NCI-H2107 (cell line): ENCODE data around the gene FAM174B.
"Not testable (repeated sequence)": the region's sequence is repeated elsewhere in the genome, so short reads cannot be mapped to it uniquely, and the experiment has no call there.

ENCODE experiments used
- DNase-seq: peaks from one replicate; lab custom pipeline; 2025; lab: John Stamatoyannopoulos, UW

FAM174B gene

DNA sequence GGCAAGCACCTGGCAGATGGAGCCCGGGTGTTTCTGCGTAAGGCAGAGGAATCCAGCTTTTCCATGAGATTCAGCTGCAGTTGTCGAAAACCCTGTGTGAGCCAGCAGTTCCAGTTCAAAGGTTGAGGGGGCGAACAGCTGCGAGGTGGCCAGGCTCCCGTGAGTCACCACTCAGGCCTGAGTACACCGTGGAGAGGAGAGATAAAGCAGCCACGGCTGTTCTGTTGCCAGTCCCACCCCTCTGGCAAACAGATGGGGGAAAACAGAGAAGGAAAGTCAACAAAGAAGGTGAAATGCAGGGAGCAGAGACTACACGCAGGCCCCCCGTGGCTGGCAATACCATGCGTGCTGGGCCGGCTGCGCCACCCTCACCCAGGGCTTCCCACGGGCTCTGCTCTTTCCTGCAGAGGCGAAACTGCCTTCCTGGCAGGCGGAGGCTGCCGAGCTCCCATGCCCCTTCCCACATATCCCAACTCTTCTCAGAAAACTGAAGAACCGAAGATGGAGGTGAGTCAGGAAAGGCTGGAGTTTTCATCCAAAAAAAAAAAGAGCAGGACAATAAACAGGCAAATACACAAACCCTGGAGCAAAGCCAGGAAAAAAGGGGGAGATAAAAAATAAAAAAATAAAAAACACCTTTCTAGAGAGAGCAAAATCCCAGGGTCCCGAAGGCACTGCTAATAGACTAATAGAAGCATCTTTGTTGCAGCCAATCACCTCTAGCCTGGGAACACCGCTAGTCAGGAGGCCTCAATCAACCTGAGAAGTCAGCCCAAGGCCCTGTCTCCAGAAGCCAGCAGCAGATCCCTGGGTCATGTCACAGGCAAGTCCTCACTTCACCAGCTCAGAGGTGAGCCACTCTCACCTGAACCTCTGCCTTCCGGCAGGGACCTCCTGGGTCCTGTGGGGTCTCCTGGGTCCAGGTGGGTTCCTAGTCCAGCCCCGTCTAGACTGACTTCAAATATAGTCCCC lies 37.7 kb downstream of the FAM174B start:
- DNase-seq, result no peak

DNA sequence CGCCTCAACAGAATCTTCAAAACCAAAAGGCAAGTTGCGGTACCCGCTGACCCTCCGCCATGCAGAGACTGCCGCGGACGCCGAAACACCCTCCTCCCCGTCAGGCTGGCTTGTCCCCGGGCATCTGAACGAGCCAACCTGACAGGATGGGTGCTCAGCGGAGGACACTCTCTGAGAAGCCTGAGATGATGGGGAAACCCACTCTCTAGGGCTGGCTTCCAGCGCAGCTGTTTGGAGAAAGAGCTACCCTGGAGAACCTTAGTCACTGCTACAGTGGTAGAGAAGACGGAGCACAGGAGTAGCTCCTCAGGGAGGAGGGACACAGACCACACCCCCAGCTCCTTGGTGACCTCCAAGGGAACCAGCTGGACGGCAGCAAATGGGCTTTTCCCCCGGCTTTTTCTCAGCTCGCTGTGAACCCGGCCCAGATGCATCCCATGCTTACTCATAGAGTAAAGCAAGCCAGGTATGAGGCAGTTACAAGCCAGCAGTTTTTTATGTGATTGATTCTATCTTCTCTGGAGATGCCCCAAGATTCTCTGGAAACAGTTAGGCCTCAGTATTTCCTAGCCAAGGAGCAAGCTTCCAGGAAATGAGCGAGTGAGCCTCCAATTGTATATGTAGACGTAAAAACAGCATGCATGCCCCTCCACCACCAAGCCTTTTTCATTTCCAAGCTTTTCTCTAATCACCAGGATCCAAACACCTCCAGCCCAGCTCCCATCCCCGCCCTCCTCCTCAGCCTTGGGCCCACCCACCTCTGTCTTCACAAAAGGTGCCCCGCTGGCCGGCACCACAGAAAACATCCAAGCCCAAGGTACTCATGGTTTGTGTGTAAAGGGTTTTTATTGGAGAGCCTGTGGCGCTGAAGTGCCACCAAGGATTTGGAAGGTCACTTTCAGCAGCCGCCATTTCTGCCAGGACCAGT lies 38.7 kb downstream of the FAM174B start:
- no peak for DNase-seq

DNA sequence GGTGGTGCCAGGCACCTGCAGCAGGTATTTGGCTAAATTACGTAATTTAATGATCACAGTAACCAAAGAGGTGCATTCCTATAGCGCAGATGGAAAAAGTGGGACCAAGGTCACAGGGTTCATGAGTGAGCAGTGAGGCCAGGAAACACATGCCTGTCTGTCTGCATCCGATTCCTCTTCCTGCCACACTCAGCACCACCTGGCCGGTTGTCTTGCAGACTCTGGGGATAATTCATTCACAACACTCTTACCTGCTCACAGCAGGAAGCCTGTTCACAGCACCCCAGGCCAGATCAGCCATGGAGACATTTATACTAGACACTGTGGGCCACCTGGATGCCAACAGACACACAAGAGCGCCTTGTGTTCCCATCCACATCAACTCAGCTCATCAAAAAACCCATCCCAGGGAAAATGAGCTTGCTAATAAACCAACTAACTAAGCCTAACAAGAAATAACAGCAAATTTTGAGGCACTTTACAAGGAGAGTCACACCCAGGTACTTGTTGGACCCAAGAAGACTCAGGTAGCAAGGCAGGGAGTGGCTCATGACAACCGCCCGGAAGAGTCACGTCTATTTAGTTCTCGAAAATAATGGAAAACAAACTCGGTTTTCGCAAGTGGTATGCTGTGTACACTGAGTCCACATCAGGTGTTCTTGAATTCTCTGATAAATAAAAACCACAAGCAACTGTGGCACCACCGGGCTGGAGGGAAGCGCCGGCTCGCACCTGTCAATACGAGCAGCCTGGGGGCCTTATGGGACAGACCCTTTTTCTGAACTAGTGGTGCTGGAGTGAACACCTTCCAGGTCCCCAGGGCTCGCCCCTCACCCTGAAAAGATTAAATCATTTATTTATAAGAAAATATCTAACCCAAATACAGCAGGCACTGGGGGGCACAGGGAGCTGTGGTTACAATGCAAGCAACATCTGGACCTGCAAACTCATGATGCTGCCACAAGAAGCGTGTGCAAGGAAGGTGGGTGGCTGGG lies 40.5 kb downstream of the FAM174B start:
- DNase-seq, result no peak

DNA sequence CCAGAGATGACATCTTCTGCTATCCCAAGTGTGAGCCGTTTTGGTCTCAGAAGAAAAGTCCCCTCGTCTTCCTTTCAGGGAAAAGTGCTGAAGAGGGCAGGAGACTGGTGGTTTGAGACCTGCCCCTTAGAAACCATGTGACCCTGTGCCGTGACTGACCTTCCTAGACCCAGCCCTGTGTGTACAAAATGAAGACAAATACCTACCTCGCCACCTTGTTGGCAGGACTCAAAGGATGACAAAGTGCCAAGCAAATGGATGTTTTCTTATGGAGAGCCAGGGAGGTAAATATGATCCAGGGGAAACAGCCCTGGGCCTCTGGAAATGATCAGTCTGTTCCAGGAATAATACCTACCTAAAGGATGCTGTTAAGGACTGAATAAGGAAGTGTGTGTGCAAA lies 41.3 kb downstream of the FAM174B start:
- DNase-seq, result no peak

DNA sequence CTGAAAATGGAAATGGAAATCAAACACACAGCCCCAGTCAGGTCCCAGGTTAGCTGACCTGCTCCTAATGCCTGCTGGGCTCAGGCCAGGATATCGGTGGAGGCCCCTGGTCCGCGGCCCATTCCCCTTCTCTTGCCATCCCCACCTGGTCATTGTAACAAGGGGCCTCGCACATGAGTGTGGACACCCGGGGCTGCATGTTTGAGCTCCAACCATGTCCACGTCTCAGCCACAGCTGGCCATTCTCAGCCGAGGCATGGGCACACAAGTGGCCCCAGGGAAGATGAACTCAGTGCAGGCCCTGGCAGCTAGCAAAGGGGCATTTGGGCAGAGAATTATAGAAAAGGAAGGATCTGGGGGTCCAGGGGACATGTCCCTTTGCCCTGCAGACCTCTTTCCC lies 41.7 kb downstream of the FAM174B start:
- DNase-seq, result no peak

DNA sequence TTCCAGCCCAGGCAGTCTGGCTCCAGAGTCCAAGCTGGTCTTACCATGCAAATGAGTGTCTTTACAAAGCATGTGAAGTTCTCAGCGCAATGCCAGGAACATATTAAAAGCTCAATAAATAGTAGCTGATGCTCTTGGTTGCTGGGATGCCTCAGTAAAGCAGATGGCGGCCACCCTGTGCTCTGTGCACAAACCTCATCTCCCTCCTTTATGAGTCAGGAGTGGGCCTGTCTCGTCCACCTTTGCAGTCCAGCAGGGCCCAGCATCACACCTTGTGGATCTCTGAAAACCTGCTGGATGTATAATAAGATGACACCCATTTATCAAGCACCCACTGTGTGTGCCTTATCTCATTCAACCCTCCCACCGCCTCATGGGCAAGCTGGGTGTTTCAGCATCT lies 42.7 kb downstream of the FAM174B start:
- DNase-seq, result no peak

DNA sequence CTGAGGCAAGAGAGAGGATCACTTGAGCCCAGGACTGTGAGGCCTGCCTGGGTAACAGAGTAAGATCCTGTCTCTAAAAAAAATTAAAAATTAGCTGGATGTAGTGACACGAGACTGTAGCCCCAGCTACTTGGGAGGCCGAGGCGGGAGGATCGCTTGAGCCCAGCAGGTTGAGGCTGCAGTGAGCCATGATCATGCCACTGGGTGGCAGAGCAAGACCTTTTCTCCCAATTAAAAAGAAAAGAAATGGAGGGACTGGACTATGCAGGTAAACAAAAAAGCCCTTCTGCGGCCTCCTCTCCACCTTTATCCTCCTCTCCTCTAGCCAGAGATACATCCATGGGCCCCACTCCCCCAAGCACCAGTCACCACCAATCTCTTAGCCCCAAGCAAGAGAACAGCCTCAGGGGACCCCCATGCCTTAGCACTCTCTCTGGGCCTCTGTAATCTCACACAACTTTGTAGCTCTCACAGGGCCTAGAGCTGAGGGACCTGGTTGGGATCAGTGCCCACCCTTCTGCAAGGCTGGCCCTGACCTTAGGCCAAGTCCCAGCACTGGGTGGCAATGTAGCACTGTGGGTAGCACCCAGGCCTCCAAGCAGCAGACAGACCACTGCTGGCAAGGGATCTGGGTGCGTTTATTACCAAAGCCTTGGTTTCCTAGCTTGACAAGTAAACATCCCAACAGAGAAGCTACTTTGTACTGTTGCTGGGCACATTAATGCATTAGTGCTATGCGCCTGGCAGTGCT lies 43.4 kb downstream of the FAM174B start:
- no peak for DNase-seq

DNA sequence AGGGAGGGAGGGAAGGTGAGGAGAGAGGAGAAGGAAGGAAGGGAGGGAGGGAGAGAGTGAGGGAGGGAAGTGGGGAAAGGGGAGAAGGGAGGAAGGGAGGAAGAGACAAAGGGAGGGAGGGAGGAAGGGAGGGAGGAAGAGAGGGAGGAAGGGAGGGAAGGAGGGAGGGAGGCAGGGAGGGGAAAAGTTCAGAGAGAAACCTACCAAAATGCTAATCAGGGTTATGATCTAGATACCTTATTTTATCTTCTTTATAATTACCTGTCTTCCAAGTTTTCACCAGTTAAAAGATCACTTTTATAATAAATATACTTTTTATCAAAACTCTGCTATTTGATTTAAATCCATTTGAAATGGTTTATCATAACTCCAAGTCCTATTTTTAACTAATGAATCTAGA lies 44.4 kb downstream of the FAM174B start:
- DNase-seq, result no peak

DNA sequence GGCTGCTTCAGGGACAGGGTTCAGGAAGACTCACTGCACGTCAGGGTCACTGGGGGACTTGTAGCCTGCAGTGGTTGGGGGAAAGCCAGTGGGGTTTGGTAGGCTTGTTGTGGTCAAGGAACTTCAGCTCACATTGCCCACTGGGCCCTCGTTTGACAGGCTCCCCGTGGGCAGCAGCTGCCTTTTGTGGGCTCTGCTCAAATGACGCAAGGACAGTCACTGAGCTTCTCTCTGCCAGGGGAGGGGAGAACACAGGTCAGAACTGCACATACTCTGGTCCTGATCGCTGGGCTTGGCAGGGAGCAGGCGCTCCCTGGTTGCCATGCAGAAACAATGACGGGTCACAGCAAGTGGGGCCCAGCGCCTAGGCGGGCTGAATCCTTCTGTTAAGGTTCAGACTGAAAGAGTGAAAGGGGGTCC lies 45.5 kb downstream of the FAM174B start:
- DNase-seq, result no peak

DNA sequence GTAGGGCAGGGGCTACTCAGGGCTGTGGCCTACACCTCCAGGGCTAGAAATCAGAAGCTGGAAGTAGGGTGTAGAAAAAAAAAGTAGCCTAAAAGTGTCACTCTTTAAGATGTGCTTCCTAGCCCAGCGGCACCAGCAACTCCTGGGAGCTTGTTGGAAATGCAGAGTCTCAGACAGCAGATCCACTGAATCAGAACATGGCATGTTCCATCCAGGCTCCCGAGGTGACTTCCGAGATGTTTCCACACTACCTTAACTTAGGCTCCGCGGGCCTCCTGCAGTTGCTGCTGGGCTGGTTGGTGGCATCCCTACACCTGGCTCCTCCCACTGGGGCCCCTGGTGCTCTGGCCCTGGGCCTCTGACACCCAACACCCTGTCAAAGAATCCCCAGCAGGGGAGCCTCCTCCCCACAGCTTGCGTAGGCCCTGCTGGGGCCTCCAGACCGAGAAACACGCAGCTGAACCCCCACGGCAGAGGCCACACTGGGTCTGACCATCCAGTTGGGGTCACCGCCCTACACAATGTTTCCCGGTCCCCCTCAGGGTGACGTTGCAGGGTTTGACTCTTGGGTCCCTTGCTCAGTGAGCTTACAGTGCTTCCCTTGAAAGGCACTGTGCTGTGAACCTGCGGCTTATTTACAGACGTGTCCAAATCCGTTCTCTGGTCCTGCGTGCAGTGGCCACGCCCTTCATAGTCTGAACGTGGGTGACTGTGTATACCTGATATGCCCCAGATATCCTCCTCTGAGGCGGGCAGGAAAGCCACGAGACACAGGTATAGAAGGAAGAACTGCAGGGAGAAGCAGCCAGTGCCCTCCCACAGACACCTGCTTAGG lies 46.5 kb downstream of the FAM174B start:
- DNase-seq, result no peak

DNA sequence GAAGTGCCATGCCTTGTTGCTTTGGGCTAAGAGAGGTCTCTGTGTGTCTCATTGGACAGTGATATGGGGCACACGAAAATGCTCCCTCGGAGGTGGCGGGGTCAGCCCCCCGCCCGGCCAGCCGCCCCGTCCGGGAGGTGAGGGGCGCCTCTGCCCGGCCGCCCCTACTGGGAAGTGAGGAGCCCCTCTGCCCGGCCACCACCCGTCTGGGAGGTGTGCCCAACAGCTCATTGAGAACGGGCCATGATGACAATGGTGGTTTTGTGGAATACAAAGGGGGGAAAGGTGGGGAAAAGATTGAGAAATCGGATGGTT lies 48.8 kb downstream of the FAM174B start:
- not testable (repeated sequence) for DNase-seq

DNA sequence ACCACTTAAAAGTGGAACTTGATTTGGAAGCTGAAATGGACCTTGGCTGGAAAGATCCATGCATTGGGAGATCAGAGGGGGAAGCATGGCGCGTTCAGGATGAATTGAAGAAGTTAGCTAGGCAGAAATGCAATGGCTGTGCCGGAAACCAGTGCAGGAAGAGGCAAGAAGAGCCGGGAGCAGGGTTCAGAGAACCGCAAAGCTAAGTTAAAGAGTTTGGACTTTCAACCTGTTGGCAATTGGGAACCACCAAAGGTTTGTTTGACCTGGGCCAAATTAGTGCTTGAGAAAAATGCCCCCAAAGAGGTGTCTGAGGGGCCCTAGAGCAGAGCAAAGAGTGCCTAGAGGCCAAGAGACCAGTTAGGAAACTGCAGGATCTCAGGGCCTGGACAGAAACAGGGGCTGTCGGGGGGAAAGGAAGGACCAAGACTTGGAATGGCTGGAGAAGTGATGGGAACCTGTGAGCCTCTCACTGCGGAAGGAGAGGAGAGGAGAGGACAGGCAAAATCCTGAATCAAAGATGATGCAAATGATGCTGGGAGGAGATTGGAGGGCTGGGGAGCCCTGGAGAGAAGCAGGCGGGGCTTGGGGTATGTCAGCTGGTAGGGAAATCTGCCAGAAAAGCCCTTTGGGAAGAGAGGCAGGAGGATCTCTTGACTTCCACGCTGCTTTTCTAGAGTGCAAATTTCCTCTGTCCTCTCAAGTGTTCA lies 49.3 kb downstream of the FAM174B start:
- peak; percentile 19 for DNase-seq

DNA sequence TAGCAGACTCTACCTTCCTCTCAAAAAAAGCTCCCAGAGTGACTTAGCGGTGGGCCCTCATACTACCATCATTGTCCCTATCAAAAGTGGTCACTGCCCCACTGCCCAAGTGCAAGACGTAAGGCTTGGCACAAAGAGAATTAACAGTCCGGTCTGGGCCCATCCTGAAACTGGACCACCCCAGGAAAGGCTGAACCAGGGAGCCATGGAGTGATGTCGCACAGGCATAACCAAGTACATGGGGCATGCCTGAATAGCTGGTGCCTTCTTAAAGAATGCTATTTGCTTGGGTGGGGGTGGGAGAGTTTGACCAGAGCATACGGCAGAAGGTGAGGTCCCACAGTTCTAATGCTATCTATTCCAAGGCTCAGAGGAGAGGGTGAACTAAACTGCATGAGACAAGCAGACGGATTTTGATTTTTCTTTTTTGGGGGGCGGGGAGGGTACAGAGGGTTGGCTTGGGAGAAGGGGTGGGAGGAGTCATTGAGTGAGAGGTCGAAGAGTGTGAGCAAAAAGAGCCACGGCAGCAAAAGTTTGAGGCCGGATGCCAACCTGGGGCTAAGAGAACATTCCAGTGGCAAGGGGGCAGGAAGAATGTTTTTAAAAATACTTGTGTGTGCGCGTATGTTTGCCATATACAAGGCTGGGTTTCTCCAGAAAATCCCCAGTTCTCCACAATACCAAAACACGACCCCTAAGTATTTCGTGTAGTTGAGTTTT lies 50.2 kb downstream of the FAM174B start:
- DNase-seq, result no peak

DNA sequence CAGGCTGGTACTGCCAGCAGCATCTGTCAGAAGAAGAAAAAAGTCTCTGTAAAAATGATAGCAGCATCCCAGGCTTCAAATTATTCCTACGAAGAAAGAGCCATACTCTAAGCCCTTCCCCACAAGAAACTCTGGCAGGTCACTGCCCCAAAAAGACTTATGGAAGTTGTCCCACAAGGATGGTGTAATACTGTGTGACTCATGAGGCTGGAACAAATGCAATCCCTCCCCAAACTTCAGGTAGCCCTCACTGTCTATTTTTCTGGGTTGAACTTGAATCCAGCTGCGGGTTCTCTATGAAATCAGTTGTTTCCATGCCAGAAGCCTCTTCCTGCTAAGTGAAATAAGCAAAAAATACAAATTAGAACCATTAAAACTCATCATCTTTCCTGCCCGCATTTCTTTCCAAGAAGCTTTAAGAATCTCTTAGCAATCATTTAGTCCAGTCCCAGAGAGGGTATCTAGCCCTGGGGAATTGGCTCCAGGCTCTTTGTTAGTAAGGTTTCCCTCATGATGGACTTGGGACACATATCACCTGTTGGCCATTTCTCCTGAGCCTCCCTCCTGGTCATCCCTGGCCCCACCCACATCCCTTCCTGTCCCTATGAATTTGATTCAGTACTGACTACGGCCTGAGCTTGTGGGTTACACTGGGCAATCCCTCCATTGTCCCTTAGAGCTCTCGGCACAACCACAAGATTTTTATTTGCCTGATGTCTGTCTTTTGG lies 51.7 kb downstream of the FAM174B start:
- no peak for DNase-seq

DNA sequence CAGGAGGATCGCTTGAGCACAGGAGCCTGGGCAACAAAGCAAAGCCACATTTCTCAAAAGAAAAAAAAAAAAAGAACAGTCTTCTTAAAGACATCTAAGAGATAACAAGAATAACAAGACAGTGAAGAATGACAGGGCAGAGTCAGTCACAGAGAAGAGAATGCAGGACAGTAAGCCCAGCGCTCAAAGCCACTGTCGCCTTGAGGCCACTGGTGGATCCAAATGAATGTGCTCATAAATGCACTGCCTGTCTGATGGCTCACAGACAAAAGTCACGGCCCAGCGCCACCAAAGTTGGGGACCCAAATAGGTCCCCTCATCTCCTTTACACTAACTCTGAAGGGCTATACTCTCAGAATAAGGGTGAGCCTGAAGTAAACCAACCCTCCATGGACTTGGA lies 52.3 kb downstream of the FAM174B start:
- DNase-seq, result no peak

DNA sequence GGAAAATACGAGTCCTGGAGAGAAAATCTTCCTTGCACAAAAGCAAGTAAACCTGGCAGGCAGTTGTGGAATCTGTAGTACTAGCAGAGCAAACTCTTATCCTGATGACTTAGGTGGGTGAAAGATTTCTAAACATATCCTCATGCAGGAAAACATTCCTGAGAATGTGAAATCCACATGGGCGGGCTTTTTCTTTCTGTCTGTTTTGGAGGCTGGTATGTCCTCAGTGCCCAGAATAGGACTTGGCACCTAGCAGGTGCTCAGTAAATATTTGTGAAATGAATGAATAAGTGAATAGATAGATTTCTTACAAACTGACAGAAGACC lies 53.3 kb downstream of the FAM174B start:
- DNase-seq, result no peak

DNA sequence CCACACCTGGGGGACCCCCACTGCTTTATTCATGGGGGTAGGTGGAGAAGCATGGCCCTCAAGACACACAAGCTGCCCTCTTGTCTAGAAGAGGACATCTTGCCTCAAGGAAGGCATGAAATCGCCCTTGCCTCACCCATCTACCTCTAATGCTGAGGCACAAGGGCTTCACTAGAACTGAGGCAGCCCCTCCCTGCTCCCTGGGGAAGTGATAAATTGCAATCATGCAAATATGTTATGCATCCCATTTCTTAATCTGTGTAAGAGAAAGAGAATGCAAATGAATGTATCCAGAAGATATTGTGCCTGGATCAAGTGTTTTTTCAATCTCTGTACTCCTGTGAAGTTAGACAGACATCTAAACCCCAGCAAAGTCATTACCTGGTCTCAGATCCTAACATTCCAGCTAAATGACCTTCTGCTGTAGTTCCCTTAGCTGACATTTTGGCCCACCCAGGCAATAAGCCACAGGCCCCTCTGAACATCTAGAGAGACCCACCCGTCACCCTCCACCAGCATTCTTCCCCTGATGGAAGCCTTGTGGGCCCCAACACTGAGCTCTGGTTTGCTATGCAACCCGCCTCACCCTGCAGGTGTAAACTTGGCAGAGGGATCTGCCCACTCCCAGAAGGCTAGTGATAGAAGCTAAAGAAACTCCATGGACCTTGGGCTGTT lies 53.8 kb downstream of the FAM174B start:
- DNase-seq, result no peak

DNA sequence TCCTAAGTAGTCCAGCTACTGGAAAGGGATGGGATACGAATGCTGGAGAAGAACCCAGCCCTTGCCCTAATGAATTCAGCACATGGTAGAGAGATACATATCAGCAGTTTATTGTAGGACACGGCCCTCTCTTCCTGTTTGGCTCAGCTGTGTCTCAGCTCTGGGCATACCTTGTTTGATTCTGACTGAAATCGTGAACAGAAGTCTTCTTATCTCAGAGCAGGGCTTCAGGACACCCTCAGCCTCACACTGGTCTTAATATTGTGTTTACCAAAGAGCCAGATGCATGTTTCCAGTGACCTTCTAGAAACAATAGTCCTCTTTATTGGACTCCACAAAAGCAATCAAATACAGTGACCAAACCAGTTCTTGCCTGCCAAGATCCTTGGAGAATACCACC lies 54.7 kb downstream of the FAM174B start:
- no peak for DNase-seq
